Measurements from ENCODE around the gene CFD.
"Not testable (repeated sequence)": the region's sequence is repeated elsewhere in the genome, so short reads cannot be mapped to it uniquely, and the experiment has no call there.

The CFD gene

DNA sequence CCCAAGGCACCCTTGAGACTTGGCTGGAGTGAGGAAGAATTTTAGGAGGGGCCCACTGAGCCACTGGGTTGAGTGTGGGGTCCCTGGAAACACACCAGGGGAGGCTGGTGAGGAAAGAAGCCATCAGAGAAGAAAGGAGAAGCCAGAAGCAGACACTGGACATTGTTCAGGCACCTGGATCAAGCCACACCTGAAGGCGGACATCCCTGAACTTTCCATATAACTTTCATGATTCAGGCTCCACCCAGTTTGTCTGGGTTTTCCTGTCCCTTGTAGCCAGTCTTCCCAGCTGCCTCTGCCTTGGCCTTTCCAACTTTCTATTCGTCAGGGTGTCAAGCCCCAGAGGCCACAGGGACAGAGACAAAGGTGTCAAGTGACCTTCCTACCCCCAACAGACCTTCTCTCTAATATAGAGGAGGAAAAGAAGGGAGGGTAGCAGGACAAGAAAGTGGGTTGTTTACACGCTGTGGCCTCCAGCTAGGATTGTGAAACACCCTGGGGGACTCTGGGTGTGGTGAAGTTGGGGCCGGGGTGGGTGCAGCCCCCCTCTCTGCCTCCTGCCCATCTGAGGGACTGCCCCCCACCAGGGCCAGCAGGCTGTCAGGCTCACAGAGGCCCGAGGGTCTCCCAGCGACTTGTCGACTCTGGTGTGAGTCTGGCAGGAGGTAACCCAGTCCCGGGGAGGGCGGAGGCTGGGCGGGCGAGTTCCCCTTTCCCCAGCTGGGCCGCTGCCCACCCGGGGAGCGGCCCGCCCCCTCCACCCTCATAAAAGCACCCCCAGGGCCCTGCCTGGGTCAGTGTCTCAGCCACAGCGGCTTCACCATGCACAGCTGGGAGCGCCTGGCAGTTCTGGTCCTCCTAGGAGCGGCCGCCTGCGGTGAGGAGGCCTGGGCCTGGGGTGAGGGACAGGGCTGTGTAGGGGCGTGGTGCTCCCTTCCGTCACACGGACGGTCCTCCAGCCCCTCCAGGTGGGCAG, at the start of gene CFD:
Gene CFD, plus strand, starts transcription at position 797 of the 976 bp plus-strand sequence. Its CDS starts 26 bp downstream, at position 823.
- no peak for DNase-seq

DNA sequence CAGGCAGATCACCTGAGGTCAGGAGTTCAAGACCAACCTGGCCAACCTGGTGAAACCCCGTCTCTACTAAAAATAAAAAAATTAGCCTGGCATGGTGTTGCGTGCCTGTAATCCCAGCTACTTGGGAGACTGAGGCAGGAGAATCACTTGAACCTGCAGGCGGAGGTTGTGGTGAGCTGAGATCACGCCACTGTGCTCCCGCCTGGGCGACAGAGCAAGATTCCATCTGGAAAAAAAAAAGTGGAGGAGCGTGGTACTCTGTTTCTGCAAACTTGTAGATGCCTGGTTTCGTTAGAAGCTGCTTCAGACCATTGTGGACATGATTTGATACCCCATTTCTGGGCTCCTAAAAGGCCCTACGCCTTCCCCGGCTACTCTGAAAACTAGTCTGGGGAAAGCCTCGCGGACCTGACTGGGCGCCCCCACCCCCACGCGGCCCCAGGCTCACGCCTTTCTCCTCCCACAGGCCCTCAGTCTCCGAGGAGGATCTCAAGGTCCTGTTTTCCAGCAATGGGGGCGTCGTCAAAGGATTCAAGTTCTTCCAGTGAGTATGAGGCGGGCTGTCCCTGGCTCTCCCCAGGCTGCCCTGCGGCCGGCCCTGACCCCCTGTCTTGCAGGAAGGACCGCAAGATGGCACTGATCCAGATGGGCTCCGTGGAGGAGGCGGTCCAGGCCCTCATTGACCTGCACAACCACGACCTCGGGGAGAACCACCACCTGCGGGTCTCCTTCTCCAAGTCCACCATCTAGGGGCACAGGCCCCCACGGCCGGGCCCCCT, 49.2 kb upstream of the CFD start:
- no peak for DNase-seq

DNA sequence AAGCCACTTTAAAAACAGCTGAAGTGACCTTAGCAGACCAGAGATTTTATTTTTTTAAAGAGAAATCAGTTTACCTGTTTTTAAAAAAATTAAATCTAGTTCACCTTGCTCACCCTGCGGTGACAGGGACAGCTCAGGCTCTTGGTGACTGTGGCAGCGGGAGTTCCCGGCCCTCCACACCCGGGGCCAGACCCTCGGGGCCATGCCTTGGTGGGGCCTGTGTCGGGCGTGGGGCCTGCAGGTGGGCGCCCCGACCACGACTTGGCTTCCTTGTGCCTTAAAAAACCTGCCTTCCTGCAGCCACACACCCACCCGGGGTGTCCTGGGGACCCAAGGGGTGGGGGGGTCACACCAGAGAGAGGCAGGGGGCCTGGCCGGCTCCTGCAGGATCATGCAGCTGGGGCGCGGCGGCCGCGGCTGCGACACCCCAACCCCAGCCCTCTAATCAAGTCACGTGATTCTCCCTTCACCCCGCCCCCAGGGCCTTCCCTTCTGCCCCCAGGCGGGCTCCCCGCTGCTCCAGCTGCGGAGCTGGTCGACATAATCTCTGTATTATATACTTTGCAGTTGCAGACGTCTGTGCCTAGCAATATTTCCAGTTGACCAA, 48.5 kb upstream of the CFD start:
- no peak for DNase-seq

DNA sequence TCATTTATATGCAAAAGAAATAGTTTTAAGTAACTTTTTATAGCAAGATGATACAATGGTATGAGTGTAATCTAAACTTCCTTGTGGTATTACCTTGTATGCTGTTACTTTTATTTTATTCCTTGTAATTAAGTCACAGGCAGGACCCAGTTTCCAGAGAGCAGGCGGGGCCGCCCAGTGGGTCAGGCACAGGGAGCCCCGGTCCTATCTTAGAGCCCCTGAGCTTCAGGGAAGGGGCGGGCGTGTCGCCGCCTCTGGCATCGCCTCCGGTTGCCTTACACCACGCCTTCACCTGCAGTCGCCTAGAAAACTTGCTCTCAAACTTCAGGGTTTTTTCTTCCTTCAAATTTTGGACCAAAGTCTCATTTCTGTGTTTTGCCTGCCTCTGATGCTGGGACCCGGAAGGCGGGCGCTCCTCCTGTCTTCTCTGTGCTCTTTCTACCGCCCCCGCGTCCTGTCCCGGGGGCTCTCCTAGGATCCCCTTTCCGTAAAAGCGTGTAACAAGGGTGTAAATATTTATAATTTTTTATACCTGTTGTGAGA, 47.9 kb upstream of the CFD start:
- no peak for DNase-seq

GRCh38 chr19:812049-812746, 47.3 kb upstream of the CFD start:
- no peak for DNase-seq

DNA sequence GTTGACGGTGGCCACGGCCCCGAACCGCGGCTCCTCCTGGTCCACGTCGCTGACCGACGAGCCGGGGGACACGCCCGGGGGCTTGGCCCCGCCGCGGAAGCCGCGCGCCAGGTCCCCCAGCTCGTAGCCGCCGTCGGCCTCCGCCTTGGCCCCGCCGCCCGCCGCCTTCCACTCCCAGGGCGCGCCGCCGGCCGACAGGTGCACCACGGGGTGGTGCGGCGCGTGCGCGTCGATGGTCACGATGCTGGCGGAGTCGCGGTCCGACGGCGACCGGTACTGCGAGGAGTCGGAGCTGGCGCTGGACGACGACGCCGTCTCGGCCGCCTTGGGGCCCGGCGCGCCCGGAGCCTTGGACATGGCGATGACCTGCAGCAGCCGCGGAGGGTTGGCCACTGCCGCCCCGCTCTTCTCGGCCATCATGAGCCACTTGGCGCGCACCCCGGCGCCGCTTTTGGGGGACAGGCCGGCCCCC, 46.7 kb upstream of the CFD start:
- no peak for DNase-seq

GRCh38 chr19:813219-814151, 46.0 kb upstream of the CFD start:
- no peak for DNase-seq

DNA sequence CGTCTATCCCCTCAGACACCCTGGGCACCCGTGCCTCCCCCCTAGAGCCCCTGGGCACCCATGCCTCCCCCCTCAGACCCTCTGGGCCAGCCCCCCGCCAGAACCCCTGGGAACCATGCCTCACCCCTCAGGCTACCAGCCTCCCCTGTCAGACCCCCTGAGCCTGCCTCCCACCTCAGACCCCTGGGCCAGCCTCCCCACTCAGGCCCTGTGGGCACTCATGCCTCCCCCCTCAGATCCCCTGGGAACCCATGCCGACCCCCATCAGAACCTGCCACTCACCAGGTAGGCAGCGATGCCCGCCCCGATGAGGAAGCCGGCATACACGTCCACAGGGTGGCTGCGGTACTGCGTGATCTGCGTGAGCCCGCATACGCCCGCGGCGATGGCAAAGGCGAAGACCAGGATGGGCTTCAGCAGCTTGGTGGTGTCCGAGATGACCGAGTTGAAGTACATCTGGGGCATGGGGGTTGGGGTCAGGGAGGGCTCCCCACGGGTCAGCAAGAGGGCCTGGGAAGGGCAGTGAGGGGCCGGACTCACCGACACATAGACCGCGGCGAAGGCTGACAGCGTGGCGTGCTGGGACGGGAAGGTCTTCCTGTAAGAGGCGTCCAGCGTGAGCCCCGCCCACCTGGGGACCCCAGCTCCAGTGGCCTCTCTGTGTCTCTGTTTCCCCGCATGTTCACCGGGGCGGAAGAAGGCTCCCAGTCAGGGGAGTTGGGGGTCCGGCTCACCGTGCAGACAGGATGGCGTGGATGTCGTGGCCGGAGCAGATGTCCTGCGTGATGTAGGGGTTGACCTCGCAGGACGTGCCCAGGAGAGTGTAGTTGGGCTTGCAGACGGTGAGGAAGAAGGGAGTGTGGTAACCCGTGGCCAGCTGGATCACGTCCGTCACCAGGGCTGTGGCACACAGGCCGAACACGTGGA, 45.0 kb upstream of the CFD start:
- no peak for DNase-seq

- no peak for DNase-seq
These were observed 44.2 kb upstream of the CFD start for GRCh38 chr19:815079-815774.

DNA sequence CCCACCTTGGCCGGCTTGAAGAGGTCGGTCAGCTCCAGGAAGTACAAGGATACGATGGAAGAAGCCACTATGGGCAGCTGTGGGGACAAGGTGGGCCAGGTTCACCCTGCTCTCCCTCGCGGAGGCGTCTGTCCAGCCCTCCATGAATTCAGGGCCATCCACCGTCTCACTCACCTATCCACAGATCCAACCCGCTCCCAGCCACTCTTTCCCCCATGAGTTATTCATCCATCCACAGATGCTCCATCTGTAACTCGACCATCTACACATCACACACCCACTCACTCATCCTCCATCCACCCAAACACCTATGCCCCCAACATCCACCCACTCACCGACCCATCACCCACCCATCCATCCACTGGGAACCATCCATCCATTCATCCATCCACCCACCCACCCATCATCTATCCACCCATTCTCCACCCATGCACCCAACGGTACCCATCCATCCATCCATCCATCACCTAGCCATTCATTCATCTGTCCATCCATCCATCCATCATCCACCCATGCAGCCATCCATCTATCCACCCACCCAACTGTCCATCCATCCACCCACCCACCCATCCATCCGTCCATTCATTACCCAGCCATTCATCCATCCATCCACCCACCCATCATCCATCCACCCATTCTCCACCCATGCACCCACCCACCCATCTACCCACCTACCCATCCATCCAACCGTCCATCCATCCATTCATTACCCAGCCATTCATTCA, 43.5 kb upstream of the CFD start:
- DNase-seq: no peak

DNA sequence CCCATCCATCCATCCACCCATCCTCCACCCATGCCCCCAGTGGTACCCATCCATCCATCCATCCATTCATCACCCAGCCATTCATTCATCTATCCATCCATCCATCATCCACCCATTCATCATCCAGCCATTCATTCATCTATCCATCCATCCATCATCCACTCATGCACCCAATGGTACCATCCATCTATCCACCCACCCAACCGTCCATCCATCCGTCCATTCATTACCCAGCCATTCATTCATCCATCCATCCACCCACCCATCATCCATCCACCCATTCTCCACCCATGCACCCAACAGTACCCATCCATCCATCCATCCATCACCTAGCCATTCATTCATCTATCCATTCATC, 43.0 kb upstream of the CFD start:
- DNase-seq: no peak

DNA sequence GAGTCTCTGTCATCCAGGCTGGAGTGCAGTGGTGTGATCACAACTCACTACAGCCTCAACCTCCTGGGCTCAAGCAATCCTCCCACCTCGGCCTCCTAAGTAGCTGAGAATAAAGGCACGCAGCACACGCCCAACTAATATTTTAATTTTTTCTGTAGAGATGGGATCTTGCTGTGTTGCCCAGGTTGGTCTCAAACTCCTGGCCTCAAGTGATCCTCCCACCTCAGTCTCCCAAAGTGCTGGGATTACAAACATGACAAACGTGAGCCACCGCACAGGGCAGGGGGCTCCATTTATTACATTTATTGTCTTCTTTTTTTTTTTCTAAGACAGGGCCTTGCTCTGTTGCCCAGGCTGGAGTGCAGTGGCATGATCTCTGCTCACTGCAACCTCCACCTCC, 39.3 kb upstream of the CFD start:
- not testable (repeated sequence) for DNase-seq

DNA sequence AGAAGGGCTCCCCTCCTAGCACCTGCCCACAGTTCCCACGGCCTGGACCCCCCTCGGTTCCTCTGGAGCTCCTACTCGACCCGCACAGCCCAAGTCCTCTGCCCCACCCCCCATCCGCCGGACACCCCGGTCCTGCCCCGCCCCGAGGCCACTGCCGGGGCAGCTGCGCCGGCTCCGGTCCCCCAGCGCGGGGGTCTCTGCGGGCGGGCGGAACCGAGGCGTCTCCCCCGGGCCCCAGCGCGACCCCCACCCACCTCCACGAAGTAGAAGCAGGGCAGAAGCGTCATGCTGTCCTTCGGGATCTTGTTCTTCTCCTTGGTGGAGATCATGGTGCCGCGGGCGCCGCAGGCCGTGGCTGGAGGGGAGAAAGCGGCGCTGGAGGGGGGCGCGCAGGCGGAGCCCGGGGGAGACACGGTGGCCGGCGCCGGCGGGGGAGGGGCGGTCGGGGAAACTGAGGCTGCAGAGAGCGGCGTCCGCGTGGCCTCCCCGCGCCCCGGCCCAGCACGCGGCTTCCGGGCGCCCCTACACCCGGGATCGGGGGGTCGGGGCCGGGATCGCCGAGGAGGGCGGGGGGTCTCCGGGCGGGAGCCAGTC, 38.1 kb upstream of the CFD start:
- no peak for DNase-seq

- DNase-seq: no peak
These were observed 37.5 kb upstream of the CFD start, which contains the start of gene PLPPR3 for GRCh38 chr19:821825-822503. Gene PLPPR3, minus strand, starts transcription at chr19:821955. Its CDS starts 396 bp downstream, at chr19:821559.

DNA sequence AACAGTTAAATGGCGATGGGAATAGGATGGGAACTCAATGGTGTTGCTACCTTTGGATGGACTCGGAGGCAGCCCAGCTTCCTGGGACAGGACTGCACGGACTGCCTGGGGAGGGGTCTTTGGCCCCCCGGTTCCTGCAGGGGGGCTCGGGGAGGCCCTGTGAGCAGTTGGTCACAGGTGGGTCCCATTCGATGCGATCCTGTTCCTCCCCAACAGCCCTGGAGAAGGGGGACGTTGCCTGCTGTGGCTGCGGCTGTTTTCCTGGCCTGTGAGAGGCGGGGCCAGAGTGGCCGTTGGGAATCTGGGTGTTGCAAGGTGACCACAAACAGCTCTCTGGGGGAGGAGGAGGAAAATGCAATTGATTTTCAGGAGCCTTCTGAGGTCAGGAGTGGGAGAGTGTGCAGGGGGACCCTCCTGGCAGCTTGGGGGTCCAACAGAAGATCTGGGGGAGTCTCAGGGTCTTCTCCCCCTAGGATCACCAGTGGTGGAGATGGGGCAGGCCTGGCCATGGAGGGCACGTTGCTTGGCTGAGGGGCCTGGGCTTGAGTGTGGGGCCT, 35.8 kb upstream of the CFD start:
- no peak for DNase-seq

GRCh38 chr19:824885-825284, 34.6 kb upstream of the CFD start:
- DNase-seq: no peak

DNA sequence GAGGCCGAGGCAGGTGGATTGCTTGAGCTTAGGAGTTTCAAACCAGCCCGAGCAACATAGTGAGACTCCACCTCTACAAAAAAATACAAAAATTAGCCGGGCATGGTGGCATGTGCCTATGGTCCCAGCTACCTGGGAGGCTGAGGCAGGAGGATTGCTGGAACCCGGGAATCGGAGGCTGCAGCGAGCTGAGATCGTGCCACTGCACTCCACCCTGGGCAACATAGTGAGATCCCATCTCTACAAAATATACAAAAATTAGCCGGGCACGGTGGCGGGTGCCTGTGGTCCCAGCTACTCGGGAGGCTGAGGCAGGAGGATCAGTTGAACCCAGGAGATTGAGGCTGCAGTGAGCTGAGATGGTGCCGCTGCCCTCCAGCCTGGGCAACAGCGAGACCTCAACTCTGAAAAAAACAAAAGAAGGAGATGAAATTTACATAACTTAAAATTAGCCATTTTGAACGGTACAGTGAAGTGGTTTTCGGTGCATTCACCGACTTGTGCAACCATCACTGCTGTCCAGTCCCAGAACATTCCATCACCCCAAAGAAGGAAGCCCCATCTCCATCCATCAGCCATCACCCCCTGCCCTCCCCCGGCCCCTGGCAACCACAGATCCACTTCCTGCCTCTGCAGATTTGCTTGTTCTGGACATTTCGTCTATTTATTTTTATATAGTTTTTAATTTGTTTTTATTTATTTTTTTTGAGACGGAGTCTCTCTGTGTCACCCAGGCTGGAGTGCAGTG, 33.4 kb upstream of the CFD start:
- no peak for DNase-seq
